ENCODE data around the gene TMEM232. TPM values are rescaled to one million over a fixed set of nuclear protein-coding genes. Genes with fewer than 3 reads are reported as not detected.

Gene TMEM232
- total RNA-seq, 4 donors from 2014 or later, result 1.3 to 19.3 (median 7.1) TPM; not detected in 1

GRCh38 chr5:110588286-110588980 is 138.0 kb downstream of the TMEM232 start:
- Histone ChIP-seq H3K36me3 (no peaks in the 10 kb centered on the region), H3K9me3 (no peaks in the 10 kb centered on the region), H3K27me3 (no peaks in the 10 kb centered on the region), H3K4me3 (no peak overlapping the region), H3K4me1 (no peaks in the 10 kb centered on the region), H3K27ac (no peak overlapping the region)
- no peak for TF ChIP-seq CTCF (IDR thresholded peaks at IDR 0.05)
- TF ChIP-seq POLR2A (IDR thresholded peaks at IDR 0.05), result no peak
- intact Hi-C loops (cut with DNase I; ENCODE audit: low total_unique reads), result no loop called here
- DNase-seq, result no peak

GRCh38 chr5:110580625-110581024 is 145.8 kb downstream of the TMEM232 start:
- no peak for DNase-seq
- Histone ChIP-seq H3K4me3 (no peak overlapping the region), H3K27me3 (no peaks in the 10 kb centered on the region), H3K36me3 (no peaks in the 10 kb centered on the region), H3K4me1 (no peaks in the 10 kb centered on the region), H3K9me3 (no peaks in the 10 kb centered on the region), H3K27ac (no peak overlapping the region)
- intact Hi-C loops (cut with DNase I; ENCODE audit: low total_unique reads), result no loop called here
- TF ChIP-seq POLR2A (IDR thresholded peaks at IDR 0.05) (no peak), CTCF (IDR thresholded peaks at IDR 0.05) (no peak)

- Histone ChIP-seq H3K27ac (no peak overlapping the region), H3K36me3 (no peaks in the 10 kb centered on the region), H3K27me3 (no peaks in the 10 kb centered on the region), H3K9me3 (no peaks in the 10 kb centered on the region), H3K4me1 (no peaks in the 10 kb centered on the region), H3K4me3 (no peak overlapping the region)
- intact Hi-C loops (cut with DNase I; ENCODE audit: low total_unique reads), result no loop called here
- TF ChIP-seq CTCF (IDR thresholded peaks at IDR 0.05), result no peak
- TF ChIP-seq POLR2A (IDR thresholded peaks at IDR 0.05), result no peak
- no peak for DNase-seq
Observed at GRCh38 chr5:110572729-110573128, 153.7 kb downstream of the TMEM232 start.

GRCh38 chr5:110562191-110562590 is 164.3 kb downstream of the TMEM232 start:
- no peaks in the 10 kb centered on the region for H3K27me3 ChIP-seq
- intact Hi-C loops (cut with DNase I; ENCODE audit: low total_unique reads), result no loop called here
- no peaks in the 10 kb centered on the region for H3K9me3 ChIP-seq
- no peak overlapping the region for H3K4me3 ChIP-seq
- H3K4me1 ChIP-seq, result no peaks in the 10 kb centered on the region
- no peak overlapping the region for H3K27ac ChIP-seq
- TF ChIP-seq CTCF (IDR thresholded peaks at IDR 0.05) (no peak), POLR2A (IDR thresholded peaks at IDR 0.05) (no peak)
- no peak for DNase-seq
- no peaks in the 10 kb centered on the region for H3K36me3 ChIP-seq

- H3K4me1 ChIP-seq, result no peaks in the 10 kb centered on the region
- H3K4me3 ChIP-seq, result no peak overlapping the region
- intact Hi-C loops (cut with DNase I; ENCODE audit: low total_unique reads), result no loop called here
- TF ChIP-seq CTCF (IDR thresholded peaks at IDR 0.05), result no peak
- TF ChIP-seq POLR2A (IDR thresholded peaks at IDR 0.05), result no peak
- no peak for DNase-seq
- no peak overlapping the region for H3K27ac ChIP-seq
- no peaks in the 10 kb centered on the region for H3K27me3 ChIP-seq
- H3K9me3 ChIP-seq, result no peaks in the 10 kb centered on the region
- no peaks in the 10 kb centered on the region for H3K36me3 ChIP-seq
Observed at GRCh38 chr5:110561510-110561909, 165.0 kb downstream of the TMEM232 start.
